ENCODE results near the gene CSAD.

The CSAD gene

GRCh38 chr12:53222806-53223261 is 42.1 kb upstream of the CSAD start:
- Histone ChIP-seq H3K27ac (peak overlapping the region; percentile 4; the same call in 1 of the 2 replicates), H3K4me3 (ENCODE audit: low read depth, low read length) (no peak overlapping the region), H3K36me3 (no peaks in the 10 kb centered on the region), H3K9me3 (ENCODE audit: severe bottlenecking) (no peaks in the 10 kb centered on the region), H3K27me3 (ENCODE audit: insufficient read depth, low read depth, severe bottlenecking) (no peaks in the 10 kb centered on the region)
- DNase-seq, result no peak
- TF ChIP-seq CTCF (IDR thresholded peaks at IDR 0.05; ENCODE audit: low read depth, low read length), result no peak

- Histone ChIP-seq H3K4me3 (ENCODE audit: low read depth, low read length) (peak overlapping the region; percentile 59), H3K36me3 (no peaks in the 10 kb centered on the region), H3K27ac (peak overlapping the region; percentile 80), H3K27me3 (ENCODE audit: insufficient read depth, low read depth, severe bottlenecking) (no peaks in the 10 kb centered on the region), H3K9me3 (ENCODE audit: severe bottlenecking) (no peaks in the 10 kb centered on the region)
- no peak for DNase-seq
- TF ChIP-seq CTCF (IDR thresholded peaks at IDR 0.05; ENCODE audit: low read depth, low read length), result no peak
Observed at GRCh38 chr12:53222170-53222721, 41.5 kb upstream of the CSAD start.

GRCh38 chr12:53221203-53222080 is 40.7 kb upstream of the CSAD start:
- H3K27ac ChIP-seq, result peak overlapping the region; percentile 80
- H3K27me3 ChIP-seq (ENCODE audit: insufficient read depth, low read depth, severe bottlenecking), result no peaks in the 10 kb centered on the region
- no peaks in the 10 kb centered on the region for H3K36me3 ChIP-seq
- peak; percentile 75 for DNase-seq
- peak overlapping the region; percentile 59 for H3K4me3 ChIP-seq (ENCODE audit: low read depth, low read length)
- no peaks in the 10 kb centered on the region for H3K9me3 ChIP-seq (ENCODE audit: severe bottlenecking)
- TF ChIP-seq CTCF (IDR thresholded peaks at IDR 0.05; ENCODE audit: low read depth, low read length), result no peak

GRCh38 chr12:53220694-53221202 is 40.0 kb upstream of the CSAD start:
- Histone ChIP-seq H3K4me3 (ENCODE audit: low read depth, low read length) (peak overlapping the region; percentile 59), H3K27me3 (ENCODE audit: insufficient read depth, low read depth, severe bottlenecking) (no peaks in the 10 kb centered on the region), H3K9me3 (ENCODE audit: severe bottlenecking) (no peaks in the 10 kb centered on the region), H3K36me3 (no peaks in the 10 kb centered on the region), H3K27ac (peak overlapping the region; percentile 80)
- no peak for TF ChIP-seq CTCF (IDR thresholded peaks at IDR 0.05; ENCODE audit: low read depth, low read length)
- peak; percentile 92 for DNase-seq

GRCh38 chr12:53219956-53220693 is 39.4 kb upstream of the CSAD start:
- DNase-seq, result peak; percentile 61
- peak overlapping the region; percentile 36; the same call in 1 of the 2 replicates for H3K27ac ChIP-seq

More at GRCh38 chr12:53219956-53220693, 39.4 kb upstream of the CSAD start:
- TF ChIP-seq CTCF (IDR thresholded peaks at IDR 0.05; ENCODE audit: low read depth, low read length), result no peak
- H3K36me3 ChIP-seq, result no peaks in the 10 kb centered on the region
- H3K4me3 ChIP-seq (ENCODE audit: low read depth, low read length), result peak overlapping the region; percentile 59
- H3K27me3 ChIP-seq (ENCODE audit: insufficient read depth, low read depth, severe bottlenecking), result no peaks in the 10 kb centered on the region
- no peaks in the 10 kb centered on the region for H3K9me3 ChIP-seq (ENCODE audit: severe bottlenecking)

All from WERI-Rb-1 (cell line).